Dendritic cell treated with granulocyte-macrophage colony-stimulating factor and Interleukin-4, amounts not matched to agents 40 ng/mL and 50 ng/mL, for 4 days (primary cell): Measurements from ENCODE around the gene OR4C5.
"Not testable (repeated sequence)": the region's sequence is repeated elsewhere in the genome, so short reads cannot be mapped to it uniquely, and the experiment has no call there.

Source experiments
- H3K27ac Mint-ChIP-seq: one replicate; pipeline ENCODE4 v1.8.0; 2022; ENCODE audit warnings: mild to moderate bottlenecking, mixed read lengths
- H3K27me3 Mint-ChIP-seq: one replicate; pipeline ENCODE4 v1.8.0; 2022; ENCODE audit warnings: mild to moderate bottlenecking, mixed read lengths
- H3K36me3 Mint-ChIP-seq: one replicate; pipeline ENCODE4 v1.8.0; 2022; ENCODE audit warnings: low read depth, mixed read lengths
- H3K4me1 Mint-ChIP-seq: one replicate; pipeline ENCODE4 v1.8.0; 2022; ENCODE audit warnings: low read depth, mixed read lengths
- H3K4me3 Mint-ChIP-seq: one replicate; pipeline ENCODE4 v1.8.0; 2022; ENCODE audit warnings: mild to moderate bottlenecking, moderate library complexity, mixed read lengths
- H3K9me3 Mint-ChIP-seq: one replicate; pipeline ENCODE4 v1.8.0; 2022; ENCODE audit warnings: mixed read lengths
- intact Hi-C: fragments of 100-400 bp; cut with micrococcal nuclease; formaldehyde crosslinking; loops from one replicate; pipeline ENCODE4 v1.15.0; 2022

The OR4C5 gene

GRCh38 chr11:48366365-48366764 is at the start of gene OR4C5:
OR4C5 (minus strand) TSS chr11:48366465; CDS start chr11:48366465, 0 bp downstream.
- Mint-ChIP-seq H3K4me1 (no peaks in the 10 kb centered on the region), H3K36me3 (no peaks in the 10 kb centered on the region), H3K4me3 (no peak within 1 kb of the TSS), H3K9me3 (peaks cover 17% of the 10 kb centered on the region), H3K27ac (no peak within 1 kb of the TSS), H3K27me3 (no peaks in the 10 kb centered on the region)
- intact Hi-C loops = no loop called here

GRCh38 chr11:48384670-48385069 is 18.4 kb upstream of the OR4C5 start:
- Mint-ChIP-seq H3K4me3 (no peak overlapping the region), H3K4me1 (no peaks in the 10 kb centered on the region), H3K36me3 (no peaks in the 10 kb centered on the region), H3K9me3 (peaks cover 55% of the 10 kb centered on the region), H3K27ac (no peak overlapping the region), H3K27me3 (no peaks in the 10 kb centered on the region)
- intact Hi-C loops = no loop called here

- intact Hi-C loops = not testable (repeated sequence)
Measured at GRCh38 chr11:48384151-48384550, 17.9 kb upstream of the OR4C5 start.

GRCh38 chr11:48361289-48361688 is 5.0 kb downstream of the OR4C5 start:
- H3K9me3 Mint-ChIP-seq = peaks cover 47% of the 10 kb centered on the region
- intact Hi-C loops, H3K27me3 Mint-ChIP-seq, H3K36me3 Mint-ChIP-seq, H3K27ac Mint-ChIP-seq, H3K4me1 Mint-ChIP-seq, H3K4me3 Mint-ChIP-seq: not testable (repeated sequence)

More at GRCh38 chr11:48384151-48384550, 17.9 kb upstream of the OR4C5 start:
- not testable (repeated sequence) for H3K4me1 Mint-ChIP-seq, H3K36me3 Mint-ChIP-seq, H3K4me3 Mint-ChIP-seq, H3K27me3 Mint-ChIP-seq, H3K27ac Mint-ChIP-seq
- peaks cover 55% of the 10 kb centered on the region for H3K9me3 Mint-ChIP-seq

GRCh38 chr11:48354677-48355076 is 11.6 kb downstream of the OR4C5 start:
- no peaks in the 10 kb centered on the region for H3K27me3 Mint-ChIP-seq
- no peak overlapping the region for H3K4me3 Mint-ChIP-seq
- peaks cover 27% of the 10 kb centered on the region for H3K9me3 Mint-ChIP-seq
- H3K27ac Mint-ChIP-seq = no peak overlapping the region
- no peaks in the 10 kb centered on the region for H3K4me1 Mint-ChIP-seq
- intact Hi-C loops = no loop called here
- H3K36me3 Mint-ChIP-seq = no peaks in the 10 kb centered on the region

- Mint-ChIP-seq H3K4me3 (no peak overlapping the region), H3K9me3 (peaks cover 32% of the 10 kb centered on the region), H3K4me1 (no peaks in the 10 kb centered on the region), H3K36me3 (no peaks in the 10 kb centered on the region), H3K27ac (no peak overlapping the region), H3K27me3 (no peaks in the 10 kb centered on the region)
- intact Hi-C loops = no loop called here
Measured at GRCh38 chr11:48354013-48354412, 12.3 kb downstream of the OR4C5 start.

- H3K4me1 Mint-ChIP-seq, H3K27me3 Mint-ChIP-seq, H3K27ac Mint-ChIP-seq, H3K4me3 Mint-ChIP-seq, intact Hi-C loops, H3K36me3 Mint-ChIP-seq: not testable (repeated sequence)
- H3K9me3 Mint-ChIP-seq = peaks cover 43% of the 10 kb centered on the region
Measured at GRCh38 chr11:48346286-48346685, 20.0 kb downstream of the OR4C5 start.

GRCh38 chr11:48342505-48342904 is 23.8 kb downstream of the OR4C5 start:
- H3K27me3 Mint-ChIP-seq, H3K4me1 Mint-ChIP-seq, H3K4me3 Mint-ChIP-seq, H3K27ac Mint-ChIP-seq, H3K36me3 Mint-ChIP-seq, intact Hi-C loops: not testable (repeated sequence)
- H3K9me3 Mint-ChIP-seq = peaks cover 27% of the 10 kb centered on the region

GRCh38 chr11:48341466-48341865 is 24.8 kb downstream of the OR4C5 start:
- Mint-ChIP-seq H3K36me3 (no peaks in the 10 kb centered on the region), H3K27ac (no peak overlapping the region), H3K27me3 (no peaks in the 10 kb centered on the region), H3K9me3 (peaks cover 17% of the 10 kb centered on the region), H3K4me3 (no peak overlapping the region), H3K4me1 (no peaks in the 10 kb centered on the region)
- intact Hi-C loops = no loop called here

GRCh38 chr11:48324620-48325019 is 41.6 kb downstream of the OR4C5 start, which contains the start of gene OR4C3:
OR4C3 (plus strand) TSS chr11:48324920; CDS start chr11:48325022, 102 bp downstream.
- intact Hi-C loops, H3K9me3 Mint-ChIP-seq: not testable (repeated sequence)

GRCh38 chr11:48319813-48320212 is 46.5 kb downstream of the OR4C5 start:
- H3K36me3 Mint-ChIP-seq = not testable (repeated sequence)

More at GRCh38 chr11:48324620-48325019, 41.6 kb downstream of the OR4C5 start, which contains the start of gene OR4C3:
- H3K4me1 Mint-ChIP-seq, H3K27ac Mint-ChIP-seq, H3K27me3 Mint-ChIP-seq, H3K4me3 Mint-ChIP-seq, H3K36me3 Mint-ChIP-seq: not testable (repeated sequence)

More at GRCh38 chr11:48319813-48320212, 46.5 kb downstream of the OR4C5 start:
- H3K27me3 Mint-ChIP-seq, H3K27ac Mint-ChIP-seq, H3K4me1 Mint-ChIP-seq, H3K9me3 Mint-ChIP-seq, H3K4me3 Mint-ChIP-seq, intact Hi-C loops: not testable (repeated sequence)
